Kidney (tissue), 14 donors: Measurements from ENCODE around the gene HNRNPA0. TPM values are rescaled to one million over a fixed set of nuclear protein-coding genes. Genes with fewer than 3 reads are reported as not detected.

Source experiments
- DNase-seq, 5 donors: peaks; one replicate each; pipeline ENCODE4 v3.0.0-alpha.2; 2013 to 2020
- FAIRE-seq: peaks from 2 replicates; lab custom pipeline; 2012; peaks lifted over from hg19 to GRCh38; lab: Jason Lieb, UNC
- H3K27ac ChIP-seq, 2 donors: one replicate each; pipeline ENCODE4 v1.7.0; 2013; ENCODE audit warnings: low read depth in 2 of 2, low read length in 2 of 2, inconsistent platforms in 1 of 2
- H3K27me3 ChIP-seq: one replicate; pipeline ENCODE4 v1.7.1; 2013; ENCODE audit warnings: low read length, inconsistent platforms; ENCODE audit not compliant: control insufficient read depth, insufficient read depth
- H3K36me3 ChIP-seq, 3 donors: one replicate each; pipeline versions ENCODE4 v1.7.0 to v1.7.1; 2013; ENCODE audit warnings: low read length in 3 of 3, control low read depth in 1 of 3, inconsistent platforms in 1 of 3; ENCODE audit not compliant: insufficient read depth in 3 of 3, control insufficient read depth in 2 of 3
- H3K4me1 ChIP-seq, 3 donors: one replicate each; pipeline versions ENCODE4 v1.7.0 to v1.7.1; 2013; ENCODE audit warnings: low read length in 3 of 3, inconsistent platforms in 1 of 3, low read depth in 1 of 3; ENCODE audit not compliant: control insufficient read depth in 2 of 3, insufficient read depth in 2 of 3
- H3K4me3 ChIP-seq, 3 donors: one replicate each; pipeline versions ENCODE4 v1.7.0 to v1.8.1; 2013; ENCODE audit warnings: low read length in 3 of 3, control low read depth in 1 of 3, inconsistent platforms in 1 of 3
- H3K9ac ChIP-seq, 3 donors: one replicate each; pipeline versions ENCODE4 v1.7.0 to v1.7.1; 2013; ENCODE audit warnings: low read length in 3 of 3, control low read depth in 1 of 3, inconsistent platforms in 1 of 3
- H3K9me3 ChIP-seq, 3 donors: one replicate each; pipeline versions ENCODE4 v1.7.0 to v1.7.1; 2013; ENCODE audit warnings: low read length in 3 of 3, control low read depth in 1 of 3, inconsistent platforms in 1 of 3; ENCODE audit not compliant: control insufficient read depth in 2 of 3, insufficient read depth in 1 of 3
- CTCF ChIP-seq: IDR thresholded peaks from 3 replicates; pipeline ENCODE4 v1.5.1; 2012; ENCODE audit warnings: mild to moderate bottlenecking, moderate library complexity, borderline replicate concordance; ENCODE audit not compliant: insufficient read depth; ENCODE audit errors: extremely low read depth
- intact Hi-C: fragments of 100-400 bp; cut with DNase I; formaldehyde crosslinking; loops from one replicate; pipeline ENCODE4 v1.11.1; 2022
- polyA plus RNA-seq: library from polyadenylated mRNA; stranded (reverse); fragments of 350-450 nt; fragmentation: Illumina TruSeq; extraction: RNeasy Lipid Tissue Mini Kit (QIAGEN cat#74804); gene quantifications from one replicate; pipeline ENCODE4 v1.2.3, GENCODE V29; 2014; ENCODE audit warnings: low read depth, low replicate concordance; ENCODE audit not compliant: insufficient read depth
- total RNA-seq: library from RNA; stranded (reverse); fragmentation: NEBNext Ultra II Directional; extraction: Animal tissue kit (Norgen Biotek cat#: 25700); gene quantifications from one replicate; pipeline ENCODE4 v1.2.1, GENCODE V29; 2021
- donor health status: control.
- donor health status: control.
- donor health status: control.
- donor health status: control.
- donor health status: control.
- donor health status: DM: yes; HTN: yes; CAD: no.
- donor health status: Normal renal cell carcinoma (clear cell type).

The HNRNPA0 gene
- total and polyA plus RNA-seq, 2 donors from 2014 or later, result 16.0 to 28.3 TPM

GRCh38 chr5:137737349-137738131 is 16.6 kb downstream of the HNRNPA0 start:
- no peak for FAIRE-seq

GRCh38 chr5:137736496-137736895 is 17.7 kb downstream of the HNRNPA0 start:
- TF ChIP-seq CTCF, result no peak
- Histone ChIP-seq H3K27ac (peak overlapping the region; percentile 59 to 79), H3K9ac (peak overlapping the region in 1 of 3 donors; percentile 75), H3K36me3 (no peaks in the 10 kb centered on the region), H3K27me3 (no peaks in the 10 kb centered on the region), H3K4me1 (peaks cover 0 to 14% (median 2%) of the 10 kb centered on the region in 3 donors), H3K9me3 (peaks cover 0 to 4% (median 0%) of the 10 kb centered on the region in 3 donors), H3K4me3 (peak overlapping the region in 2 of 3 donors; percentile 68 to 76)
- peak in 1 of 5 donors; percentile 64 for DNase-seq
- no peak for FAIRE-seq
- intact Hi-C loops, result no loop called here

More at GRCh38 chr5:137737349-137738131, 16.6 kb downstream of the HNRNPA0 start:
- Histone ChIP-seq H3K36me3 (no peaks in the 10 kb centered on the region), H3K4me3 (no peak overlapping the region), H3K9me3 (peaks cover 0 to 4% (median 0%) of the 10 kb centered on the region in 3 donors), H3K9ac (no peak overlapping the region), H3K27me3 (no peaks in the 10 kb centered on the region), H3K4me1 (peaks cover 0 to 14% (median 2%) of the 10 kb centered on the region in 3 donors), H3K27ac (no peak overlapping the region)
- peak in 1 of 5 donors; percentile 19 for DNase-seq
- intact Hi-C loops, result no loop called here
- TF ChIP-seq CTCF, result no peak

GRCh38 chr5:137735555-137736284 is 18.4 kb downstream of the HNRNPA0 start, which contains the start of gene KLHL3:
Gene KLHL3 (minus strand): TSS chr5:137736089. CDS start chr5:137735646, 443 bp downstream.
- peaks cover 0 to 14% (median 2%) of the 10 kb centered on the region in 3 donors for H3K4me1 ChIP-seq
- peak within 1 kb of the TSS; percentile 68 to 76 (median 72) for H3K4me3 ChIP-seq
- DNase-seq (peak; percentile 71 to 87 (median 84)), FAIRE-seq (no peak)
- peak within 1 kb of the TSS; percentile 59 to 79 for H3K27ac ChIP-seq
- no peaks in the 10 kb centered on the region for H3K36me3 ChIP-seq
- peaks cover 0 to 4% (median 0%) of the 10 kb centered on the region in 3 donors for H3K9me3 ChIP-seq
- no peaks in the 10 kb centered on the region for H3K27me3 ChIP-seq
- TF ChIP-seq CTCF, result peak; percentile 28
- H3K9ac ChIP-seq, result peak within 1 kb of the TSS; percentile 65 to 75 (median 71)
- intact Hi-C loops, result no loop called here
